GM18951 (cell line): ENCODE data around the gene MEAF6.
"Not testable (repeated sequence)": the region's sequence is repeated elsewhere in the genome, so short reads cannot be mapped to it uniquely, and the experiment has no call there.

Experiments
- POLR2A ChIP-seq: IDR thresholded peaks from 4 replicates; pipeline ENCODE4 v1.6.1; 2011; ENCODE audit warnings: mild to moderate bottlenecking; ENCODE audit not compliant: insufficient read length, insufficient read depth; ENCODE audit errors: extremely low read depth
- in situ Hi-C: fragments of 300-500 bp; cut with MboI; formaldehyde crosslinking; loops from one replicate; pipeline ENCODE4 v1.12.0; 2022; ENCODE audit warnings: low sequenced_read_pairs, mixed read lengths, inconsistent platforms; ENCODE audit not compliant: unreplicated experiment

Gene MEAF6

GRCh38 chr1:37545019-37545418, 30.5 kb upstream of the MEAF6 start:
- no peak for TF ChIP-seq POLR2A
- in situ Hi-C loops: no loop called here

- TF ChIP-seq POLR2A: no peak
- in situ Hi-C loops: no loop called here
These were observed 30.0 kb upstream of the MEAF6 start for GRCh38 chr1:37544530-37544929.

GRCh38 chr1:37540036-37540785, 25.6 kb upstream of the MEAF6 start:
- TF ChIP-seq POLR2A: no peak
- in situ Hi-C loops: no loop called here

- in situ Hi-C loops: not testable (repeated sequence)
These were observed 24.6 kb upstream of the MEAF6 start for GRCh38 chr1:37539154-37539553.

GRCh38 chr1:37537378-37537777, 22.8 kb upstream of the MEAF6 start:
- in situ Hi-C loops: no loop called here
- TF ChIP-seq POLR2A: no peak

- in situ Hi-C loops: no loop called here
- no peak for TF ChIP-seq POLR2A
These were observed 18.9 kb upstream of the MEAF6 start for GRCh38 chr1:37533317-37534093.

- in situ Hi-C loops: not testable (repeated sequence)
These were observed 18.0 kb upstream of the MEAF6 start for GRCh38 chr1:37532418-37533156.

- in situ Hi-C loops: not testable (repeated sequence)
These were observed 15.3 kb upstream of the MEAF6 start for GRCh38 chr1:37529888-37530287.

GRCh38 chr1:37519613-37520012, 5.0 kb upstream of the MEAF6 start:
- TF ChIP-seq POLR2A: no peak
- in situ Hi-C loops: no loop called here

- in situ Hi-C loops: not testable (repeated sequence)
These were observed 4.4 kb upstream of the MEAF6 start for GRCh38 chr1:37518929-37519328.

- in situ Hi-C loops: not testable (repeated sequence)
These were observed 3.7 kb upstream of the MEAF6 start for GRCh38 chr1:37518241-37518640.

- in situ Hi-C loops: no loop called here
- TF ChIP-seq POLR2A: no peak
These were observed 3.0 kb upstream of the MEAF6 start for GRCh38 chr1:37517569-37517968.

GRCh38 chr1:37515185-37516034, 844 bp upstream of the MEAF6 start:
- in situ Hi-C loops: no loop called here
- no peak for TF ChIP-seq POLR2A
